ENCODE results near the gene SLC19A2. TPM values are rescaled to one million over a fixed set of nuclear protein-coding genes. Genes with fewer than 3 reads are reported as not detected.

SLC19A2 gene
- polyA plus RNA-seq, 1 of the 3 experiments (the other 2 are of a cell fraction) = 3.4 TPM

- no peak overlapping the region for H3K4me2 ChIP-seq
- H3K9me2 ChIP-seq = no peaks in the 10 kb centered on the region
- ChIA-PET CTCF (no interaction called here), POLR2A (no interaction called here)
- no peaks in the 10 kb centered on the region for H3F3A ChIP-seq (replicated peaks; ENCODE audit: insufficient read depth)
- H3K27ac ChIP-seq (ENCODE audit: low read depth in 2 of 2, low read length in 1 of 2) = no peak overlapping the region
- no peaks in the 10 kb centered on the region for H3K79me2 ChIP-seq (ENCODE audit: insufficient read depth)
- H3K9ac ChIP-seq = no peak overlapping the region
- H3K27me3 ChIP-seq (ENCODE audit: insufficient read depth) = no peaks in the 10 kb centered on the region
- no peaks in the 10 kb centered on the region for H4K20me1 ChIP-seq (ENCODE audit: insufficient read depth)
- no peak overlapping the region for H2AFZ ChIP-seq (ENCODE audit: low read depth)
- no peaks in the 10 kb centered on the region; a peak in 1 of 4 replicates for H3K4me1 ChIP-seq (ENCODE audit: control insufficient read depth in 1 of 2, insufficient read depth in 2 of 2, low read depth in 1 of 2, low read length in 1 of 2)
- no peaks in the 10 kb centered on the region for H3K36me3 ChIP-seq (replicated peaks in 1 of 2; ENCODE audit: control insufficient read depth in 1 of 2, insufficient read depth in 2 of 2, low read length in 1 of 2)
- DNase-seq = no peak
- 59% methylated on average over 2 of the region's 2 CpGs for WGBS (ENCODE audit: low lambda C conversion rate)
- H3K9me3 ChIP-seq = no peaks in the 10 kb centered on the region
- H3K4me3 ChIP-seq (ENCODE audit: low read depth in 2 of 2, low read length in 1 of 2) = no peak overlapping the region
- no peak for TF ChIP-seq RFX5 (IDR thresholded peaks at IDR 0.05; ENCODE audit: low read length)
- TF ChIP-seq EP300 (IDR thresholded peaks at IDR 0.05; ENCODE audit: borderline replicate concordance in 1 of 2, low read depth in 1 of 2, low read length in 1 of 2) = no peak
- TF ChIP-seq TAF1 (IDR thresholded peaks at IDR 0.05; ENCODE audit: borderline replicate concordance, low read depth, low read length) = no peak
These were observed 10.2 kb upstream of the SLC19A2 start for GRCh38 chr1:169495916-169496315.

GRCh38 chr1:169495046-169495775 lies 9.5 kb upstream of the SLC19A2 start:
- no peak for DNase-seq
- TF ChIP-seq RCOR1 (IDR thresholded peaks at IDR 0.05; ENCODE audit: low read length) (no peak), TAF1 (IDR thresholded peaks at IDR 0.05; ENCODE audit: borderline replicate concordance, low read depth, low read length) (no peak), NRF1 (IDR thresholded peaks at IDR 0.05; ENCODE audit: low read depth, low read length) (no peak), IRF3 (IDR thresholded peaks at IDR 0.05; ENCODE audit: low read depth, low read length) (no peak), GATA2 (CRISPR knock-in tag; IDR thresholded peaks at IDR 0.05) (no peak), EP300 (IDR thresholded peaks at IDR 0.05; ENCODE audit: borderline replicate concordance in 1 of 2, low read depth in 1 of 2, low read length in 1 of 2) (no peak), FOXM1 (IDR thresholded peaks at IDR 0.05; ENCODE audit: low read depth) (no peak), ELF1 (IDR thresholded peaks at IDR 0.05) (no peak)

GRCh38 chr1:169494343-169494742 lies 8.6 kb upstream of the SLC19A2 start:
- ChIA-PET CTCF (no interaction called here), POLR2A (no interaction called here)
- no peak overlapping the region for H3K4me3 ChIP-seq (ENCODE audit: low read depth in 2 of 2, low read length in 1 of 2)
- DNase-seq = no peak
- H2AFZ ChIP-seq (ENCODE audit: low read depth) = no peak overlapping the region
- no peaks in the 10 kb centered on the region for H3K79me2 ChIP-seq (ENCODE audit: insufficient read depth)
- no peaks in the 10 kb centered on the region for H3K9me2 ChIP-seq
- H3K4me2 ChIP-seq = no peak overlapping the region
- H3F3A ChIP-seq (replicated peaks; ENCODE audit: insufficient read depth) = no peaks in the 10 kb centered on the region
- H3K27ac ChIP-seq (ENCODE audit: low read depth in 2 of 2, low read length in 1 of 2) = no peak overlapping the region
- no peak overlapping the region for H3K9ac ChIP-seq
- no peaks in the 10 kb centered on the region for H3K36me3 ChIP-seq (replicated peaks in 1 of 2; ENCODE audit: control insufficient read depth in 1 of 2, insufficient read depth in 2 of 2, low read length in 1 of 2)
- H3K4me1 ChIP-seq (ENCODE audit: control insufficient read depth in 1 of 2, insufficient read depth in 2 of 2, low read depth in 1 of 2, low read length in 1 of 2) = no peaks in the 10 kb centered on the region; a peak in 1 of 4 replicates
- no peaks in the 10 kb centered on the region for H3K27me3 ChIP-seq (ENCODE audit: insufficient read depth)
- no peaks in the 10 kb centered on the region for H4K20me1 ChIP-seq (ENCODE audit: insufficient read depth)
- no peaks in the 10 kb centered on the region for H3K9me3 ChIP-seq
- 100% methylated on average over 3 of the region's 3 CpGs for WGBS (ENCODE audit: low lambda C conversion rate)
- TF ChIP-seq RCOR1 (IDR thresholded peaks at IDR 0.05; ENCODE audit: low read length) (no peak), TEAD4 (IDR thresholded peaks at IDR 0.05; ENCODE audit: borderline replicate concordance, insufficient read depth) (no peak), GATA2 (CRISPR knock-in tag; IDR thresholded peaks at IDR 0.05) (no peak), TAF1 (IDR thresholded peaks at IDR 0.05; ENCODE audit: borderline replicate concordance, low read depth, low read length) (no peak), RXRA (IDR thresholded peaks at IDR 0.05; ENCODE audit: borderline replicate concordance, low read depth) (no peak), IRF3 (IDR thresholded peaks at IDR 0.05; ENCODE audit: low read depth, low read length) (no peak), MXI1 (IDR thresholded peaks at IDR 0.05; ENCODE audit: low read depth, low read length) (no peak), EZH2phosphoT487 (IDR thresholded peaks at IDR 0.05; ENCODE audit: borderline replicate concordance, low read depth) (no peak), REST (IDR thresholded peaks at IDR 0.05; ENCODE audit: low read depth, low read length) (no peak), RFX5 (IDR thresholded peaks at IDR 0.05; ENCODE audit: low read length) (no peak)

More at GRCh38 chr1:169495046-169495775, 9.5 kb upstream of the SLC19A2 start:
- Histone ChIP-seq H3K9me3 (no peaks in the 10 kb centered on the region), H3K4me1 (ENCODE audit: control insufficient read depth in 1 of 2, insufficient read depth in 2 of 2, low read depth in 1 of 2, low read length in 1 of 2) (no peaks in the 10 kb centered on the region; a peak in 1 of 4 replicates), H3K9ac (no peak overlapping the region), H2AFZ (ENCODE audit: low read depth) (no peak overlapping the region), H3K36me3 (replicated peaks in 1 of 2; ENCODE audit: control insufficient read depth in 1 of 2, insufficient read depth in 2 of 2, low read length in 1 of 2) (no peaks in the 10 kb centered on the region), H3K27ac (ENCODE audit: low read depth in 2 of 2, low read length in 1 of 2) (no peak overlapping the region), H3K79me2 (ENCODE audit: insufficient read depth) (no peaks in the 10 kb centered on the region), H3K4me3 (ENCODE audit: low read depth in 2 of 2, low read length in 1 of 2) (no peak overlapping the region), H3K4me2 (no peak overlapping the region), H3K27me3 (ENCODE audit: insufficient read depth) (no peaks in the 10 kb centered on the region), H4K20me1 (ENCODE audit: insufficient read depth) (no peaks in the 10 kb centered on the region), H3K9me2 (no peaks in the 10 kb centered on the region), H3F3A (replicated peaks; ENCODE audit: insufficient read depth) (no peaks in the 10 kb centered on the region)
- ChIA-PET POLR2A (no interaction called here), CTCF (no interaction called here)

Data from SK-N-SH (cell line).